AG08396 (cell line): ENCODE data around the gene TAMM41.
"Not testable (repeated sequence)": the region's sequence is repeated elsewhere in the genome, so short reads cannot be mapped to it uniquely, and the experiment has no call there.

Experiments
- DNase-seq: peaks from one replicate; pipeline ENCODE4 v3.0.0; 2012; ENCODE audit warnings: low spot score, mixed read lengths

TAMM41 gene

DNA sequence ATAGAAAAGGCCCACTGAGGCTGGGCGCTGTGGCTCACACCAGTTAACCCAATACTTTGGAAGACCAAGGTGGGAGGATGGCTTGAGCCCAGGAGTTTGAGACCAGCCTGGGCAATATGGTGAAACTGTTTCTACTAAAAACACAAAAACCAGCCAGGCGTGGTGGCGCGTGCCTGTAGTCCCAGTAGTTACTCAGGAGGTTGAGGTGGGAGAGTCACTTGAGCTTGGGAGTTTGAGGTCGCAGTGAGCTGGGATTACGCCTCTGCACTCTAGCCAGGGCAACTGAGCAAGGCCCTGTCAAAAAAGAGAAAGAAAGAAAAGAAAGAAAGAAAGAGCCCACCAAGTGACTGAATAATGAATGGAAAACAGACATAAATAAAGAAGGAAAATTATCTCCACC, 32.0 kb downstream of the TAMM41 start:
- DNase-seq = no peak

DNA sequence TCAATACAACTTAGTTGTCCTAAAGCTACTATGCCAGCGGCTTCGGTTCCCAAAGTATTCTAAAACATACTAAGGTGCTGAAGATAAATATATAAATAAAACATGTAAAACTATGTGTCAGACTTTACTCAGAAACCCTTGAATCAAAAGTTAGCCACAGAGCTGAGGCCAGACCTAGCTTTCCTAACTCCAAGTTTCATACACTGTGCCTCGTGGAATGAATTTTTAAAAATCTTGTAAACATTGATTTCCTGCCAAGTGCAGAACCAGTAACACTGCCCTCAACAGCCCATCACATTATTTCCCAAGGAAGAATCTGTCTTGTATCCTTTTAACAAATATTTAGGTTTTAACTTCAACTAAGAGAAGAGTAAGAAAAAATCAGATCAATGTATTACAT, 36.4 kb downstream of the TAMM41 start:
- peak; percentile 63 for DNase-seq

- peak; percentile 36 for DNase-seq
Observed at GRCh38 chr3:11808231-11808630, 38.5 kb downstream of the TAMM41 start.

- peak; percentile 12 for DNase-seq
Observed at GRCh38 chr3:11807686-11808085, 39.0 kb downstream of the TAMM41 start.

- DNase-seq = no peak
Observed at GRCh38 chr3:11805716-11806115, 41.0 kb downstream of the TAMM41 start.

DNA sequence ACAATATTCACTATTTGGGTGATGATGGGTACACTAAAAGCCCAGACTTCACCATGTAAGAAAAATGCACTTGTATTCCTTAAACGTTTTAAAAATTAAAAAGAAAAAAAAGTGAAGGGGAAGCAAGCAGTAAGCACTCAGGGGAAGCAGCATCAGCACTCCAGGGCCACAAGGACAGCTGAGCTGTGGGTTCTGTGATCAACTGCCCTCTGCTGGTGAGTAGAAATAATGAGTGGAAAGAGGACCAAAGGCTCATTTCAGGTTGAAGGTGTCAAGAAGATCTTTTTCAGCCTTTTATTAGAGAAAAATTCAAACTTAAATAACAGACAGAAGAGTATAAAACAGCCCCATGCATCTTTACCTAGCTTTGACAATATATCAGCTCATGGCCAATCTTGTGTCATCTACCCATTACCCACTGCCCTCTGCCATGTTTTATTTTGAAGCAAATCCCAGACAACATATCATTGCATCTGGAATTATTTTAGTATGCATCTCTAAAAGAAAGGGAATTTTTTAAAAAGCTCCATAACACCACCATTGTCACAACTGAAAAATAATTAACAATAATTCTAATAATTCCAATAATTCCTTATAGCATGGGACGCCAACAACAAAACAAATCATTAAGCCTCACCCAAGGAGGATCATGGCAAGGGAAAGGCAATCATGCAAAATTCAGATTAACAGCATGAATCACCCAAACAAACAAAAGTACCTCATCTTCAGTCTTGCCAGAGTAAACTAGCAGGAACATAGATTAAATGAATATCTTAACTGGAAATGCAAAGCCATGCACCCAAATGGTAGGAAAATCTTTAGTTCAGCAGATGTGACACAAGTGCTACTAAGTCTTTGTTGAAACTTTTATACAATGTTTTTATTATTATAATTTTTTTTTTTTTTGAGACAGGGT, 42.5 kb downstream of the TAMM41 start:
- peak; percentile 69 for DNase-seq

DNA sequence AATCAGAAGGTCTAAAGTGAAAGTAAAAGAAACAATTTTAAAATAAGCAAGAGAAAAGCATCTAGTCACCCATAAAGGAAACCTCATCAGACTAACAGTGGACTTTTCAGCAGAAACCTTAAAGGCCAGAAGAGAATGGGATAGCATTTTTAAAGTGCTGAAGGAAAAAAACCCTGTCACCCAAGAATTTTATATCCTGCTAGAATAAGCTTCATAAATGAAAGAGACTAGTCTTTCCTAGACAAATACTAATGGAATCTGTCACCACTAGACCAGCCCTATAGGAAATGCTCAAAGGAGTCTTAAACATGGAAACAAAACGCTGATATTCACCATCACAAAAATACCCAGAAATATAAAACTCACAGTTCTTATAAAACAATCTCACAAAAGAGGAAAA, 46.9 kb downstream of the TAMM41 start:
- no peak for DNase-seq

DNA sequence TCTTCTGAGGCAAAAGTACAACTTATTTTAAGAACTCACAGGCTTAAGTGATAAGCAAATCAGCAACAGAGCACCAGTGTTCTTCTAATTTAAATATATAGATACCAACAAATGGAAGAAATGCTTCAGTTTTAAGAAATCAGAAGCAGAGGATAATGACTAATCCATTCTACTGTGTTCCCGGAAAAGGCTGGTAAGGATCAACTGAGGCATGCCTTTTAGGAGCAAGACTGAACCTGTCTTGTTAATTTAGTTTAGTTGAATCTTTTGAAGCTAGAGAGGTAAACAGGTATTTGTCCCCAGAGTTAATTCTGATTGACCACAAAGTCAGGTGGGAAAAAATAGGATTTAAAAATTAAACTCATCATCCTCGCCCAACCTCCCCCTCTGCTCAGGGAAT, 51.8 kb downstream of the TAMM41 start:
- no peak for DNase-seq

- DNase-seq = no peak
Observed at GRCh38 chr3:11791339-11792200, 55.1 kb downstream of the TAMM41 start.

DNA sequence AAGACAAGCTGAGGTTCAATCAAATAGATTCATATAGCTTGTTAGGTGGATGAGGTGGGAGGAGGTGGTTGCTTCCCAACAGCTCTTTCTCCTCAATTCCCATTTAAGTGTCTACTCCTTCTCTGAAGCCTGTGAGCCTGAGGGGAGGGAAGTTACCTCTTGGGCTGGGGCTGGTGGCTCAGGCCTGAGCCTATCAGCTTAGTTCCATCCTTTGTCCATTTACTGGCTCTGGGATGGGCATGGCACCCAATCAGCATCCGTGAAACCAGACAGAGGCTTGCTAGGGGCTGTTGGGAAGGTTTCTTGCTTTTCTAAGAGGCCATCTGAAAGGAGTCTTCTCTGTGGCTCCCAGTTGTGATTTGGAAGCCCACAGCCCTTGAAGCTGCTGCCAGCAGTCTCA, 57.3 kb downstream of the TAMM41 start:
- no peak for DNase-seq

- no peak for DNase-seq
Observed at GRCh38 chr3:11784971-11785377, 61.7 kb downstream of the TAMM41 start.

DNA sequence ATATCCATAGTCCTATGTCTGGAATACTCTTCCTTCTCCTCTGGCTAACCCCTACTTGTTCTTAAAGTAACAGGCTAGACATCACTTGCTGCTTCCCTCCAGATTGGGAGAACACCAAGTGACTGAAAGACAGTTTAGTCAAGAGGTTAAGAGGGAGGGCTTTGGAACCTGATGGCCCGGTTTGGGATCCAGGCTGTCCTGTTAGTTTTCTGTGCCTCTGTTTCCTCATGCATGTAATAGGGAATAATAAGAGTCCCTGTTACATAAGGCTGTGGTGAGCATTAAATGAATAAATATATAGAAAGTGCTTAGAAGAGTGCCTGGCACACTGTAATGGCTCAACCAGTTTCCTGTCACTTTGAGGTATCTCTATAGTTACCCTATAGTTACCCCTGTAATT, 66.3 kb downstream of the TAMM41 start:
- DNase-seq = no peak

GRCh38 chr3:11779626-11780025, 67.1 kb downstream of the TAMM41 start:
- DNase-seq = no peak

GRCh38 chr3:11778248-11778647, 68.4 kb downstream of the TAMM41 start:
- DNase-seq = no peak

DNA sequence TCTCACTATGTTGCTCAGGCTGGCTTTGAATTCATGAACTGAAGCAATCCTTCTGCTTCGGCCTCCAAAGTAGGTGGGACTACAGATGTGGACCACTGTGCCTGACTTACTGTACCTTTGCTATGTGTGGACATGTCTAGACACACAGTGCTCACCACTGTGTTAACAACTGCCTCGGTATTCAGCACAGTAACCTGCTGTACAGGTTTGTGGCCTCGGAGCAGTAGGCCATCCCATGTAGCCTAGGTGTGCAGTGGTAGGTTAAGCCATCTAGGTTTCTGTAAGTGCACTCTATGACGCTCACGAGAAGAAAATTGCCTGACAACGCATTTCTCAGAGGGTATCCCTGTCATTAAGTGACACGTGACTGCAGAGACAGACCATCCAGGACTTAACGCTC, 70.3 kb downstream of the TAMM41 start:
- no peak for DNase-seq

GRCh38 chr3:11775493-11775892, 71.2 kb downstream of the TAMM41 start:
- DNase-seq = no peak

GRCh38 chr3:11774296-11774877, 72.3 kb downstream of the TAMM41 start:
- peak; percentile 77 for DNase-seq

DNA sequence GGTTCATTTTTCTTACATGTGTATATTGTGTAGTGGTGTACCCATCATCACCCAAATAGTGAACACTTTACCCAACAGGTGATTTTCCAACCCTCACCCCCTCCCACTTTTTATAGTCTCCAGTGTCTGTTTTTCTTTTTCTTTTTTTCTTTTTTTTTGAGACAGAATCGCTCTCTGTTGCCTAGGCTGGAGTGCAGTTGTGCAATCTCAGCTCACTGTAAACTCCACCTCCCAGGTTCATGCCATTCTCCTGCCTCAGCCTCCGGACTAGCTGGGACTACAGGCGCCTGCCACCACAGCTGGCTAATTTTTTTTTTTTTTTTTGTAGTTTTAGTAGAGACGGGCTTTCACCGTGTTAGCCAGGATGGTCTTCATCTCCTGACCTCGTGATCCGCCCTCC, 74.8 kb downstream of the TAMM41 start:
- DNase-seq = not testable (repeated sequence)

- peak; percentile 91 for DNase-seq
Observed at GRCh38 chr3:11770477-11771391, 76.0 kb downstream of the TAMM41 start.

DNA sequence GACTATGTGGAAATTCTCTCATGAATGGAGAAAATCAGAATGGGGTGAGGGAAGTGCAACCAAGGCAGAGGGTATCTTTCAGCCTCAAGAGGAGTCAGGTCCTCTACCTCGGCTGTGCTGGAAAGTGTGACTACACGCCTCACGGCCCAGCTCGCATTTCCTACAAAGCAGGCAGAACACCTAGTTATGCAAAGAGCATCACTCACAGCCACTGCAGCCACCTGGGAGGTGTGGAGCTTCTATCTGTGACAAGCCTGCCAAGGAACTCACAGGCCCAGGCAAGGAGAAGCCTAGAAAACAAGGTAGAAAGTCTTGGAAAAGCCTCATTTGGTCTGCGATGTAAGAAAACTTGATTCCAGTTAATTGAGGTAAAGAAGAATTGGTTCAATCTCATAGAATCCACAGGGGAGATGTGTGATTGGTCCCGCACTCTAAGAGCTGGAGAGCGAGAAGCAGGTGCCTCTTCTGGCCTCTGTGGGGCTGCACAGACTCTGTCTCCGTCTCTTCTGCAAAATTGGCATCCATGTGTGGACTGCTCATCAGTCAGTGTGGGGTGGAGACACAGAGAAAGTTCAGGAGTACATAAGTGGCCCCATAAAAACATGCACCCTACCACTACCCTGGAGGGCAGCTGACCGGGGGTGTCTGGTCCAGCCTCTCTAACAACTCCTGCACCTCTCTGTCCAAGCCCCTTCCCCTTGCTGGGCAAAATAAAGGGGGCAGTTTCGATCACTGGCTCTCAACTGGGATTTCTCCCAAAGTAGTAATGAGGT, 76.8 kb downstream of the TAMM41 start:
- no peak for DNase-seq

DNA sequence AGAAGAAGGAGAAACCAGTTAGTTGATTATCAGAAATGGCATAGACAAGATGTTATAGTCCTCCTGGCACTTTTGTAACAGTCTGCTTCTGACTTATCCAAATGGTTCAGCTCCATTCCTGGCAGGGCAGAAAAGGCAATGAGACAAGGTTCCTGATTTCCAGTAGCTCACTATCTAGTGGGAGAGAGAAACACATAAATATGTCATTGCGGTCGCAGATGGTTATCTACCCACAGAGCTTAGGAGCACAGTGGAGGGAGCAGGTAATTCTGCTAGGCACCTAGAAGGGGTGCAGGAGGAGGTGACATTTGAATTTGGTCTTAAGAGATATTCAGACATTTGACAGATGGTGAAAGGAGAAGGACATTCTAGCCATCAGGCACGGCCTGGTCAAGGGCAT, 78.1 kb downstream of the TAMM41 start:
- DNase-seq = no peak
